Endothelial cell of umbilical vein (primary cell): ENCODE measurements around the gene DLK1.

Source experiments
- POLR2A ChIP-seq: IDR thresholded peaks from 2 replicates; pipeline ENCODE4 v1.6.1; 2012; ENCODE audit warnings: low read depth, mild to moderate bottlenecking, control low read depth, low read length
- POLR2AphosphoS5 ChIP-seq: IDR thresholded peaks from 2 replicates; pipeline ENCODE4 v1.6.1; 2012; ENCODE audit warnings: low read depth, mild to moderate bottlenecking, control low read depth, low read length, moderate library complexity; ENCODE audit not compliant: insufficient read depth
- TF ChIP-seq, protein P1 (sequence below), 2 donors: IDR thresholded peaks; 1 replicate in 1 of 2; 2 replicates in 1 of 2; pipeline ENCODE4 v1.5.1; 2011; ENCODE audit warnings: low read length in 2 of 2, mild to moderate bottlenecking in 2 of 2, moderate library complexity in 2 of 2, control low read depth in 1 of 2, inconsistent platforms in 1 of 2, low read depth in 1 of 2; ENCODE audit not compliant: insufficient read depth in 1 of 2; ENCODE audit errors: extremely low read depth in 1 of 2

DNA sequence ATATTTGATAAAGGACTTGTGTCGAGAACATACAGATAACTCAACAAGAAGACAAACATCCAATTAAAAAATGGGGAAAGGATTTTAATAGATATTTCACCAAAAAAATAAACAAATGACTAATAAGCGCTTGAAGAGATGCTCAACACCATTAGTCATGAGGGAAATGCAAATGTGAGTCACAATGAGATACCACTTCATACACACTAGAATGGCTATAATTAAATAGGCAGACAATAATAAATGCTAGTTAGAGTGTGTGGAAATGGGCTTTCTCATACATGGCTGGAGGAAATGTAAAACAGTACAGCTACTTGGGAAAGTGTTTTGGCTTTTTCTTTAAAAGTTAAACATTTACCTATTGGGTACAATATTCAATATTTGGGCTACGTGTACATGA is 34.8 kb downstream of the DLK1 start:
- no peak for TF ChIP-seq POLR2A
- TF ChIP-seq, protein P1, sequence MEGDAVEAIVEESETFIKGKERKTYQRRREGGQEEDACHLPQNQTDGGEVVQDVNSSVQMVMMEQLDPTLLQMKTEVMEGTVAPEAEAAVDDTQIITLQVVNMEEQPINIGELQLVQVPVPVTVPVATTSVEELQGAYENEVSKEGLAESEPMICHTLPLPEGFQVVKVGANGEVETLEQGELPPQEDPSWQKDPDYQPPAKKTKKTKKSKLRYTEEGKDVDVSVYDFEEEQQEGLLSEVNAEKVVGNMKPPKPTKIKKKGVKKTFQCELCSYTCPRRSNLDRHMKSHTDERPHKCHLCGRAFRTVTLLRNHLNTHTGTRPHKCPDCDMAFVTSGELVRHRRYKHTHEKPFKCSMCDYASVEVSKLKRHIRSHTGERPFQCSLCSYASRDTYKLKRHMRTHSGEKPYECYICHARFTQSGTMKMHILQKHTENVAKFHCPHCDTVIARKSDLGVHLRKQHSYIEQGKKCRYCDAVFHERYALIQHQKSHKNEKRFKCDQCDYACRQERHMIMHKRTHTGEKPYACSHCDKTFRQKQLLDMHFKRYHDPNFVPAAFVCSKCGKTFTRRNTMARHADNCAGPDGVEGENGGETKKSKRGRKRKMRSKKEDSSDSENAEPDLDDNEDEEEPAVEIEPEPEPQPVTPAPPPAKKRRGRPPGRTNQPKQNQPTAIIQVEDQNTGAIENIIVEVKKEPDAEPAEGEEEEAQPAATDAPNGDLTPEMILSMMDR (IDR thresholded peaks at IDR 0.05; ENCODE audit: extremely low read depth in 1 of 2, insufficient read depth in 1 of 2, low read depth in 1 of 2, low read length in 2 of 2): no peak
- TF ChIP-seq POLR2AphosphoS5: no peak
